ENCODE data around the gene NAT9.

GRCh38 chr17:74752822-74753401, 23.2 kb downstream of the NAT9 start:
- TF ChIP-seq CTCF (conservative IDR thresholded peaks at IDR 0.05 in 1 of 2, IDR thresholded peaks at IDR 0.05 in 1 of 2; ENCODE audit: extremely low read depth in 1 of 2, insufficient read depth in 1 of 2, low read depth in 1 of 2, low read length in 2 of 2) (no peak), EZH2 (IDR thresholded peaks at IDR 0.05; ENCODE audit: borderline replicate concordance, low read length) (no peak)
